MCF 10A (cell line): ENCODE results near the gene PNPO. TPM values are rescaled to one million over a fixed set of nuclear protein-coding genes. Genes with fewer than 3 reads are reported as not detected.

ENCODE experiments used
- BruUV-seq: library from RNA; stranded (reverse); fragments of 400-500 nt; replicated peaks from 2 replicates; lab custom pipeline; 2021; lab: Mats Ljungman, UMichigan
- CTCF ChIA-PET: fragments of 300-600 bp; sonication (Branson Sonifier 250); formaldehyde crosslinking; extraction: SDS; loops from one replicate; lab custom pipeline; 2021; ENCODE audit warnings: antibody characterized with exemption, inconsistent platforms; lab: Yijun Ruan, JAX
- POLR2A ChIA-PET: fragments of 300-600, 350-650 bp; sonication (Branson Sonifier 250); formaldehyde crosslinking; extraction: SDS; loops from one replicate; lab custom pipeline; 2020; ENCODE audit warnings: antibody characterized with exemption, inconsistent platforms; lab: Yijun Ruan, JAX
- DNase-seq: peaks from one replicate; pipeline ENCODE4 v3.0.0-alpha.2; 2018; ENCODE audit not compliant: unreplicated experiment
- H3K27ac Mint-ChIP-seq: one replicate; pipeline ENCODE4 v1.8.0; 2022; ENCODE audit warnings: mild to moderate bottlenecking, low read depth, mixed read lengths; ENCODE audit not compliant: unreplicated experiment
- H3K27me3 Mint-ChIP-seq: one replicate; pipeline ENCODE4 v1.8.0; 2022; ENCODE audit warnings: mixed read lengths; ENCODE audit not compliant: insufficient read depth, unreplicated experiment
- H3K36me3 Mint-ChIP-seq: one replicate; pipeline ENCODE4 v1.8.0; 2022; ENCODE audit warnings: mild to moderate bottlenecking, moderate library complexity, mixed read lengths; ENCODE audit not compliant: insufficient read depth, unreplicated experiment
- H3K4me1 Mint-ChIP-seq: one replicate; pipeline ENCODE4 v1.8.0; 2022; ENCODE audit warnings: mixed read lengths; ENCODE audit not compliant: insufficient read depth, unreplicated experiment
- H3K4me3 Mint-ChIP-seq: one replicate; pipeline ENCODE4 v1.8.0; 2022; ENCODE audit warnings: mild to moderate bottlenecking, moderate library complexity, mixed read lengths; ENCODE audit not compliant: unreplicated experiment
- H3K9me3 Mint-ChIP-seq: one replicate; pipeline ENCODE4 v1.8.0; 2022; ENCODE audit warnings: mixed read lengths; ENCODE audit not compliant: unreplicated experiment
- intact Hi-C: fragments of 100-400 bp; cut with micrococcal nuclease; formaldehyde crosslinking; loops from 2 replicates; pipeline ENCODE4 v1.14.1; 2022
- total RNA-seq: library from RNA; stranded (reverse); gene quantifications from 2 replicates; pipeline ENCODE4 v1.2.3, GENCODE V29; 2022
- TF ChIP-seq, protein P1 (sequence below): fragments of 200-600 bp; IDR thresholded peaks from one replicate; pipeline ENCODE4 v1.8.0; 2022; ENCODE audit warnings: antibody characterized with exemption, mild to moderate bottlenecking; ENCODE audit not compliant: unreplicated experiment

The PNPO gene
- total RNA-seq, 1 experiment from 2014 or later: 58.4 TPM

DNA sequence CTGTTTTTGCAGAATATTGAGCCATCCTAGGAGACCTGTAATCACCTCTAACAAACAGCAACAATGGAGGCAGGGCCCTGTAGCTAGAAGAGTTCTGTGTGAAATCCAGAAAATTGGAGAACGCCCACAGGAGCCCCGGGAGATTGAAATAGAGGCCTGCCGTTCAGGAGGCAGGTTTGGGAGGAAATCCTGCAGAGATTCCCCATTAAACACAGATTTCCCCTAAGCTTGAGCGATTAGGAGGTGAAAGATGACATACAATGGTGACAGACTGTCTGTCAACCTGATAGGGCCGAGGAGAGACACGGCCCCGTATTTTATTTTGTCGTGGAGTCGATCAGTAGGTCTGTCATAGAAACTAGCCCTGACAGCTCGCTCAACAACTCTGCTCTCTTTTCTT, 47.8 kb downstream of the PNPO start:
- Mint-ChIP-seq H3K36me3 (peaks cover 8% of the 10 kb centered on the region), H3K27me3 (no peaks in the 10 kb centered on the region), H3K9me3 (no peaks in the 10 kb centered on the region), H3K4me3 (no peak overlapping the region), H3K4me1 (no peaks in the 10 kb centered on the region), H3K27ac (no peak overlapping the region)
- no TSS peak for BruUV-seq
- no peak for DNase-seq
- intact Hi-C loops: no loop called here
- TF ChIP-seq, protein P1, sequence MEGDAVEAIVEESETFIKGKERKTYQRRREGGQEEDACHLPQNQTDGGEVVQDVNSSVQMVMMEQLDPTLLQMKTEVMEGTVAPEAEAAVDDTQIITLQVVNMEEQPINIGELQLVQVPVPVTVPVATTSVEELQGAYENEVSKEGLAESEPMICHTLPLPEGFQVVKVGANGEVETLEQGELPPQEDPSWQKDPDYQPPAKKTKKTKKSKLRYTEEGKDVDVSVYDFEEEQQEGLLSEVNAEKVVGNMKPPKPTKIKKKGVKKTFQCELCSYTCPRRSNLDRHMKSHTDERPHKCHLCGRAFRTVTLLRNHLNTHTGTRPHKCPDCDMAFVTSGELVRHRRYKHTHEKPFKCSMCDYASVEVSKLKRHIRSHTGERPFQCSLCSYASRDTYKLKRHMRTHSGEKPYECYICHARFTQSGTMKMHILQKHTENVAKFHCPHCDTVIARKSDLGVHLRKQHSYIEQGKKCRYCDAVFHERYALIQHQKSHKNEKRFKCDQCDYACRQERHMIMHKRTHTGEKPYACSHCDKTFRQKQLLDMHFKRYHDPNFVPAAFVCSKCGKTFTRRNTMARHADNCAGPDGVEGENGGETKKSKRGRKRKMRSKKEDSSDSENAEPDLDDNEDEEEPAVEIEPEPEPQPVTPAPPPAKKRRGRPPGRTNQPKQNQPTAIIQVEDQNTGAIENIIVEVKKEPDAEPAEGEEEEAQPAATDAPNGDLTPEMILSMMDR: no peak
- ChIA-PET POLR2A (interaction anchor here (1.0 to 1.6 kb wide), 2 partner anchors 12 to 42 kb away, joined by 3 read pairs; no protein-coding TSS in a partner anchor), CTCF (interaction anchor here (0.5 to 3.3 kb wide), 3 partner anchors 11 to 40 kb away, joined by 4 to 12 read pairs (median 7); no protein-coding TSS in a partner anchor)

DNA sequence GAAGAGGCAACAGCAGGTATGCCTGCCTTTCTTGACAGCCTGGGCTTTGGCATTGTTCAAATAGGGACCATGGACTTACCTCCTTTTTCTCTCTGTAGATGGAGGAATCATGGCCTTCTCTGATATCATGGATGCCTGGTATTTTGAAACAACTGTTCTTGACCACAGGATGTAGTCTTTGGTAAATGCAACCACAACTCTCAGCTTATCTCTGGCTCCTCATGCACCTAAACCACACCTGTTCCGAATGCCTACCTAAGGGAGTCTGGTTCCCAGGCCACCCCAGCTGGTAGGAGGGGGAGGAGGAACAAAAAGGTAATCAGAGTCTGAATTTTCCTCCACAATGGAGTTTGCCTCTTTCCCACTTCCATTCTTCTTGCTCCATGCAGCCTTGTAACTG, 48.3 kb downstream of the PNPO start:
- POLR2A ChIA-PET: interaction anchor here (1.6 kb wide), 1 partner anchor 42 kb away, joined by 3 read pairs; no protein-coding TSS in a partner anchor
- CTCF ChIA-PET: interaction anchor here (0.5 to 3.3 kb wide), 3 partner anchors 11 to 40 kb away, joined by 4 to 12 read pairs (median 7); no protein-coding TSS in a partner anchor
- intact Hi-C loops: no loop called here
- H3K36me3 Mint-ChIP-seq: peaks cover 8% of the 10 kb centered on the region
- no peaks in the 10 kb centered on the region for H3K9me3 Mint-ChIP-seq
- no peak overlapping the region for H3K4me3 Mint-ChIP-seq
- H3K27ac Mint-ChIP-seq: no peak overlapping the region
- no peak for DNase-seq
- H3K27me3 Mint-ChIP-seq: no peaks in the 10 kb centered on the region
- H3K4me1 Mint-ChIP-seq: no peaks in the 10 kb centered on the region
- TF ChIP-seq, protein P1: no peak
- BruUV-seq: no TSS peak

DNA sequence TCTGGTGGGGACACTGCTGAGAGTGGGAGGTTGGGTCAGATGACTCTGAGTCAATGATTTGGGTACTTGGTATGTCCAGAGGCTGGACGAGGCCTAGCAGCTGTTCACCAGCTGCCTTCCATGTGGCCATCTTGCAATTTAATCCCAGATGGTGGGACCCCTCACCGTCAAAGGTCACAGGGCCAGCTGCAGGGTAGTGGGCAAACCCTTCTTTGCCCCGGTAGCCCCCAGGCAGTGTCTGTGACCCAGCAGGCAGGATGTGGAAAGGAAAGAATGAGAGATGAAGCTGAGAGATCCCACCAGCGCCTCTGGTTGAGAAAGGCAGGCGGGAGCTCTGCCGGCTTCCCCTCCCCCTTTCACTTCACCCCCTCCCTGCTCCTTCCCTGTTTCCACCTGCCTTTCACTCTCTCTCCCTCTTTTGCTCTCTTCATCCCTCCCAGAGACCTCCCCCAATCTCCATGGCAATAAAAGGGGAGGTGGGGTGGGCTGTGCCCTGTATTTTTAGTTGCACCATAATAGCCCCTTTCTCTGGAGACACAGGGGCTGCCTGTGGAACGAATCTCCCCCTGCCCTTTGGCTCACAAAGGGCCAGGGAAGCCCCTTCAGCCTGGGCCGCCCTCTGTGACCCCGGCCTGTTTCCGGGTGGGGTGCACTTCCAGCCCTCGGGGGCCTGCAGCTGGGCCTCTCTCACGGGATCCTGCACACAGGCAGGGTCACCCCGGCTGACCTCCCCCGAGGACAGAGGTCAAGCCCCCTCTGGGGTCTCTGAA, 49.8 kb downstream of the PNPO start:
- DNase-seq: no peak
- TF ChIP-seq, protein P1: no peak
- Mint-ChIP-seq H3K4me3 (no peak overlapping the region), H3K27me3 (no peaks in the 10 kb centered on the region), H3K9me3 (no peaks in the 10 kb centered on the region), H3K4me1 (no peaks in the 10 kb centered on the region), H3K27ac (no peak overlapping the region), H3K36me3 (no peaks in the 10 kb centered on the region)
- POLR2A ChIA-PET: interaction anchor here (0.6 kb wide), 1 partner anchor 33 kb away, joined by 3 read pairs; no protein-coding TSS in a partner anchor
- BruUV-seq: no TSS peak
- CTCF ChIA-PET: interaction anchor here (0.7 to 3.3 kb wide), 2 partner anchors 13 to 144 kb away, joined by 3 to 12 read pairs; no protein-coding TSS in a partner anchor
- intact Hi-C loops: no loop called here

DNA sequence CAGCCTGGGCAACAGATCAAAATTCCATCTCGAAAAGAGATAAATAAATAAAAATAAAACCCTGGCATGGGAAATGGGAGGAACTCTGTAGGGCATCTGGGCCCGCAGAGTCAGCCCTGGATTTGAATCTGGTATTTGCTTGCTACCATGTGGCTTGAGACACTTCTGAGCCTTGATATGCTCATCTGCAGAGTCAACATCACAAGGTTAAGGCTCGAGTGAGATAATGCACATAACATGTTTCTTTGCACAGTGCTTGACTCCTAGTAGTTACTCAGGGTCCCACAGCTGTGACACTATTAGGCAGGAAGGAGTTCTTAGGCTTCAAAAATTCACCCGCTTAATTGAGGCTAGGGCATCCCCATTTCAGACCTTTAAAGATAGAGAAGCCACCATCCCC, 50.8 kb downstream of the PNPO start:
- no TSS peak for BruUV-seq
- Mint-ChIP-seq H3K4me3 (no peak overlapping the region), H3K9me3 (no peaks in the 10 kb centered on the region), H3K27me3 (no peaks in the 10 kb centered on the region), H3K4me1 (no peaks in the 10 kb centered on the region), H3K27ac (no peak overlapping the region), H3K36me3 (no peaks in the 10 kb centered on the region)
- CTCF ChIA-PET: interaction anchor here (0.7 to 1.9 kb wide), 4 partner anchors 13 to 143 kb away, joined by 3 to 9 read pairs (median 3); no protein-coding TSS in a partner anchor
- DNase-seq: no peak
- TF ChIP-seq, protein P1: no peak
- POLR2A ChIA-PET: interaction anchor here (0.7 kb wide), 1 partner anchor 9 kb away, joined by 3 read pairs; no protein-coding TSS in a partner anchor
- intact Hi-C loops: no loop called here
